ENCODE measurements around the gene MTMR3. TPM values are rescaled to one million over a fixed set of nuclear protein-coding genes. Genes with fewer than 3 reads are reported as not detected.

MTMR3 gene
- total and polyA plus RNA-seq, 12 donors: 23.5 to 80.7 (median 40.9) TPM

DNA sequence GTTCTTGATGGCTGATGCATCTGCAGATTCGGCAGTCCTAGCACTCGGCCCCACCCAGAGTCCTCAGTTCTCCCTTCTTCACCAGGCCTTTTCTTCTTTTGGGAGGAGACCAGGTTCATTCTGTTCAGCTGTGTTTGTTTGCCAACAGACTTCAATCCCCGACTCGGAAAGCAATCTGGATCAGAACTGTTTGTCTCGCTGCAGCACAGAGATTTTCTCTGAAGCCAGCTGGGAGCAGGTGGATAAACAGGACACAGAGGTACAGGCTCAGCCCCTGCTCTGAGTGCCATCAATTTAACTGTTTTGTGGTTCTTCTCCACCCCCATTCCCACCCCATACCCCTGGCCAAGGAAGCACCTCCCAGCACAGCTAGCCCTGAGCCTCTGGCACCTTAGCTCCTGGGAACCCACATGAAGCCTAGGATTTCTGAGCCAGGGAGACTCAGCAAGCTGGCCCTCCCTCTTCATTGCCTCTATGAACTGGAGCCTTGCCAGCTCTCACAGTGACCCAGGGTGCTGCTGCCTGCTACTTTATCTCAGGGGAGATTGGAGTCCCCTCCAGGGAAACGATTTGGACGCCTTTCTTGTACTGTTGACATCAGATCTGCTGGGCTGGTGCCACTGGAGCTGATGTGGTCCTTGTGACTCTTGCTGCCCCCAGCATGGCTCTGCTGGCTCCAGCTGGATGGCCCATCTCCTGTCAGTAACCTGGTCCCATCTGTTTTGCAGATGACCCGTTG lies 139.1 kb downstream of the MTMR3 start:
- peaks cover 0 to 100% of the 10 kb centered on the region in 2 donors for H3K36me3 ChIP-seq (replicated peaks in 1 of 2)
- 79 to 85% (median 84%) methylated on average over 8 of the region's 8 CpGs for WGBS, 4 donors
- no peaks in the 10 kb centered on the region for H3K27me3 ChIP-seq
- TF ChIP-seq, protein P1, sequence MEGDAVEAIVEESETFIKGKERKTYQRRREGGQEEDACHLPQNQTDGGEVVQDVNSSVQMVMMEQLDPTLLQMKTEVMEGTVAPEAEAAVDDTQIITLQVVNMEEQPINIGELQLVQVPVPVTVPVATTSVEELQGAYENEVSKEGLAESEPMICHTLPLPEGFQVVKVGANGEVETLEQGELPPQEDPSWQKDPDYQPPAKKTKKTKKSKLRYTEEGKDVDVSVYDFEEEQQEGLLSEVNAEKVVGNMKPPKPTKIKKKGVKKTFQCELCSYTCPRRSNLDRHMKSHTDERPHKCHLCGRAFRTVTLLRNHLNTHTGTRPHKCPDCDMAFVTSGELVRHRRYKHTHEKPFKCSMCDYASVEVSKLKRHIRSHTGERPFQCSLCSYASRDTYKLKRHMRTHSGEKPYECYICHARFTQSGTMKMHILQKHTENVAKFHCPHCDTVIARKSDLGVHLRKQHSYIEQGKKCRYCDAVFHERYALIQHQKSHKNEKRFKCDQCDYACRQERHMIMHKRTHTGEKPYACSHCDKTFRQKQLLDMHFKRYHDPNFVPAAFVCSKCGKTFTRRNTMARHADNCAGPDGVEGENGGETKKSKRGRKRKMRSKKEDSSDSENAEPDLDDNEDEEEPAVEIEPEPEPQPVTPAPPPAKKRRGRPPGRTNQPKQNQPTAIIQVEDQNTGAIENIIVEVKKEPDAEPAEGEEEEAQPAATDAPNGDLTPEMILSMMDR (IDR thresholded peaks at IDR 0.05): no peak
- TF ChIP-seq POLR2A (IDR thresholded peaks at IDR 0.05): no peak
- DNase-seq: no peak
- no peak overlapping the region for H3K27ac ChIP-seq
- H3K4me3 ChIP-seq: no peak overlapping the region
- intact Hi-C loops (cut with DNase I): no loop called here
- H3K4me1 ChIP-seq (replicated peaks in 1 of 2): peaks cover 0 to 1% of the 10 kb centered on the region in 2 donors
- no peaks in the 10 kb centered on the region for H3K9me3 ChIP-seq (replicated peaks in 1 of 3)

DNA sequence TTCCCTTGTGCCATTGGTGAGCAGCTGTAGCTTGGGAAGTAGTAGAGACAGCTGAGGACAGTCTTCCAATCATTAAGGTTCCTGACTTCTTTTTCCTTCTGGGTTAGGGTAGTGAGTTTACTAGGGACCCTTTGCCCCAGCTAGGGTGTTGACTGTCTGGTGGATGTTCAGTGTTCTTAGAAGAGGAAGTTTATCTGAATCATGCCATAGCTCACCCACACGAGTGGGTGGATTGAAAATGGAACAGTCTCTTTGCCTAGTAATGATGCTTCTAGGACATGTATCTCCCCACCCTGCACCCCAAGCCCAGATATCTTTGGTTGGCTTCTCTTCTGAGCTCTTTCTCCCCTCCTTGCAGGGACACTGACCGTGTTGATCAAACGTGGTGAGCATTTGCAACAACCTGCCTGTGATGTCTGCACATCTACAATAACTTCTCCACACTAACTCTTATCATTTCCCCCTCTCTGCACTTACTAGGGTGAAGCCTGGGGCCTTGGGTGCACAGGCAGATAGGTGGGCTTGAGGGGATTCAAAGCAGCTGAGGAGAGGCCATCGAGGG lies 140.2 kb downstream of the MTMR3 start:
- no peak overlapping the region for H3K27ac ChIP-seq
- no peaks in the 10 kb centered on the region for H3K9me3 ChIP-seq (replicated peaks in 1 of 3)
- H3K36me3 ChIP-seq (replicated peaks in 1 of 2): peaks cover 0 to 98% of the 10 kb centered on the region in 2 donors
- intact Hi-C loops (cut with DNase I): no loop called here
- peaks cover 0 to 12% of the 10 kb centered on the region in 2 donors for H3K4me1 ChIP-seq (replicated peaks in 1 of 2)
- WGBS, 4 donors: 80 to 94% (median 84%) methylated on average over 4 of the region's 4 CpGs
- DNase-seq: no peak
- no peaks in the 10 kb centered on the region for H3K27me3 ChIP-seq
- TF ChIP-seq POLR2A (IDR thresholded peaks at IDR 0.05): no peak
- TF ChIP-seq, protein P1 (IDR thresholded peaks at IDR 0.05): no peak
- H3K4me3 ChIP-seq: no peak overlapping the region

DNA sequence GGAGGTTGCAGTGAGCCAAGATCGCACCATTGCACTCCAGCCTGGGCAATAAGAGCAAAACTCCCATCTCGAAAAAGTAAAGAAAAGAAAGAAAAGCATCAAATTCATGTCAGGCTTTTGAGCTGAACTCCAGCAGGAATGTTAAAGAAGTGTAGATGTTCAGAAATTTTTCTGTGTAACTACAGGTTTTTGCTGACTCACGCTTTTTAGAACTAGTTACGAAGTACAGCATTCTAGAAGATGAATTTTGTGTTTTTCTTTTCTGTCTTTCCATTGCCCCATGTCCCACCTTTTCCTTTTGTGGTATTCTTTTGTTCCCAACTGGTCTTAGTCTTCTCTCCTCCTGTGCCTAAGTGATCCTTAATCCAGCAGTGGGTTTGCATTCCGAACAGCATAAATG lies 141.3 kb downstream of the MTMR3 start:
- intact Hi-C loops (cut with DNase I): no loop called here
- H3K4me1 ChIP-seq (replicated peaks in 1 of 2): peaks cover 0 to 15% of the 10 kb centered on the region in 2 donors
- no peak for TF ChIP-seq POLR2A (IDR thresholded peaks at IDR 0.05)
- TF ChIP-seq, protein P1 (IDR thresholded peaks at IDR 0.05): no peak
- 84 to 98% (median 96%) methylated on average over 5 of the region's 5 CpGs for WGBS, 4 donors
- H3K36me3 ChIP-seq (replicated peaks in 1 of 2): peaks cover 0 to 94% of the 10 kb centered on the region in 2 donors
- no peaks in the 10 kb centered on the region for H3K27me3 ChIP-seq
- H3K4me3 ChIP-seq: no peak overlapping the region
- no peaks in the 10 kb centered on the region for H3K9me3 ChIP-seq (replicated peaks in 1 of 3)
- H3K27ac ChIP-seq: no peak overlapping the region
- no peak for DNase-seq

DNA sequence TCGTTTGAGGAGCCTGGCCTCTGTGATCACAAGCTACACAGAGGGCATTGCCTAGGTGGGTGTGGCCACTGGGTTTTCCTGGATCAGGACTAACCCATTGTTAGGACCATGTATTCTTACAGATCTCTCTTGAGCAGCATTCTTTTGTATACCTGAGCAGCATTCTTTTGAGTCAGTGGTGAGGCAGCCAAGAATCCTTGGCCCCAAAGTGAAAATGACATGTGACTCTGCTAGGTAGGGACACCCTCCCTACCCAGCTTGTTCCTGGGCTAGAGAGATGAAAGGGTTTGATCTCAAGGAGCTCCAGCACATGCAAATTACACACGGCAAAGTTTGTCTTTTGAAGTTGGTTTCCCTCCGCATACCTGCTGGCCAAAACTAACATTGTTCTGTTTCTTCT lies 142.2 kb downstream of the MTMR3 start:
- H3K36me3 ChIP-seq (replicated peaks in 1 of 2): peaks cover 0 to 84% of the 10 kb centered on the region in 2 donors
- 53 to 68% (median 55%) methylated on average over 3 of the region's 3 CpGs for WGBS, 4 donors
- intact Hi-C loops (cut with DNase I): no loop called here

More for the DNA sequence above, 142.2 kb downstream of the MTMR3 start:
- H3K27me3 ChIP-seq: no peaks in the 10 kb centered on the region
- no peak for TF ChIP-seq POLR2A (IDR thresholded peaks at IDR 0.05)
- TF ChIP-seq, protein P1 (IDR thresholded peaks at IDR 0.05): no peak
- no peak overlapping the region for H3K27ac ChIP-seq
- no peaks in the 10 kb centered on the region for H3K9me3 ChIP-seq (replicated peaks in 1 of 3)
- DNase-seq: no peak
- no peak overlapping the region for H3K4me3 ChIP-seq
- peaks cover 0 to 19% of the 10 kb centered on the region in 2 donors for H3K4me1 ChIP-seq (replicated peaks in 1 of 2)

All from adrenal gland (tissue), 12 donors.